ENCODE measurements around the gene DUSP5.
A peak's percentile ranks its signal among the peaks of the same experiment; 100 is the strongest.
"Not testable (repeated sequence)": the region's sequence is repeated elsewhere in the genome, so short reads cannot be mapped to it uniquely, and the experiment has no call there.

The DUSP5 gene

DNA sequence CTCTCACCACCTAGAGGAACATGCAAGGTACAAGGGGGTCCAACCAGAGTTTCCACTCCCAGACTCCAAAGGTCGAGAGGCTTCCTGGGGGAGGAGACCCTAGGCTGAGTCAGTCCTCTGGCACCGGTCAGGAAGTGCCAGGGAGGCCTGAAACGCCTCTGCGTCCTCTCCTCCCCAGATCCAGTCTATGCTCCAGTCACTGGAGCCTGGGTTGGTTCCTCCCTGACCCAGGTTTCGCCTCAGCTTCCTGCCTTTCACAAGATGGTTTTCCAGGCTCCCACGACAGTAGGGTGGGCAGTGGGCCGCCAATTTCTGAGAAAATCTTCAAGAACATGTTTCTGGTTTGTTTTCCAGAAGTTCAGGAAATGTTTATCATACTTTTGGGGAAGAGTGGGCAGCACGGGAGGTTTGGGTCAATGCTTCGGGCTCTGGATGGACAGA is 30.0 kb downstream of the DUSP5 start:
- Histone ChIP-seq H3K27me3 (ENCODE audit: low read depth) (peaks cover 13% of the 10 kb centered on the region; the same call in 1 of the 2 replicates), H3K36me3 (replicated peaks) (no peaks in the 10 kb centered on the region), H3K4me1 (no peaks in the 10 kb centered on the region), H3K4me3 (no peak overlapping the region), H3K9me3 (no peaks in the 10 kb centered on the region)
- no peak for DNase-seq (ENCODE audit: low spot score in 2 of 2)
- in situ Hi-C loops (cut with MboI; ENCODE audit: low sequenced_read_pairs), result loop anchor here (25.0 kb wide), 1 partner anchor 165 kb away; no protein-coding TSS in a partner anchor

DNA sequence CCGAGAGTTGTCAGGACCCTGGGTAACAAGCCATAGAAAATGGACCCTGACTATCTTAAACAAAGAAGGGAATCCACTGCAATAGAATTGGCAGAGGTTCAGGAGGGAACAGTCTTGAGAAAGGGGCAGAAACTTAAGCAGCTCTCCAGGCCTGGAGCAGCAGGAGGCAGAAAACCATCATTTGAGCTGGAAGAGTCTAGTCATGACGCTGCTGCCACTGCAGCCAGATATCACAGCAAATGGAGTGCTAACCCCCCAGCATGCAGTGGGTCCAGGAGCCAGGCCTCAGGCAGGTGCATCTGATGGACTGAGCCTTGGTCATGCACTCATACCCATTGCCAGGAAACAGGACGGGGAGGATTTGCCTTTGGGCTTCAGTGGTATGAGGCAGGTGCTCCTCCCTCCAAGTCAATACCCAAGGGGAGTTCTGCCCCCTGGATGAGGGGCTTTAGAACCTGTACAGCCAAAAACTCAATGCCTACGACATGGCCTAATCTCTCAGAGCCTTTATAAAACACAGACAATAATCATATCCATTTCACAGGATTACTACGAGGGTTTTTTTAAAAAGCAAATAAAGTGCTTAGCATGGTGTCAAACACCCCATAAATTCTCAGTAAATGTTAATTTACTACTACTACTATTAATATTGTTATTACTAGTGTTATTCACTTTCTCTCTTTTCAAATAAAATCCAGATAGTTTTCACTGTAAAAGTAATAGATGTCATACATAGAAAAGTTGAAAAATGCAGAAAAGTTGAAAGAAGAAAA is 30.7 kb downstream of the DUSP5 start:
- Histone ChIP-seq H3K9me3 (no peaks in the 10 kb centered on the region), H3K4me3 (no peak overlapping the region), H3K4me1 (no peaks in the 10 kb centered on the region), H3K27me3 (ENCODE audit: low read depth) (peaks cover 13% of the 10 kb centered on the region; the same call in 1 of the 2 replicates), H3K36me3 (replicated peaks) (no peaks in the 10 kb centered on the region)
- DNase-seq (ENCODE audit: low spot score in 2 of 2), result no peak
- in situ Hi-C loops (cut with MboI; ENCODE audit: low sequenced_read_pairs), result loop anchor here (25.0 kb wide), 1 partner anchor 166 kb away; no protein-coding TSS in a partner anchor

DNA sequence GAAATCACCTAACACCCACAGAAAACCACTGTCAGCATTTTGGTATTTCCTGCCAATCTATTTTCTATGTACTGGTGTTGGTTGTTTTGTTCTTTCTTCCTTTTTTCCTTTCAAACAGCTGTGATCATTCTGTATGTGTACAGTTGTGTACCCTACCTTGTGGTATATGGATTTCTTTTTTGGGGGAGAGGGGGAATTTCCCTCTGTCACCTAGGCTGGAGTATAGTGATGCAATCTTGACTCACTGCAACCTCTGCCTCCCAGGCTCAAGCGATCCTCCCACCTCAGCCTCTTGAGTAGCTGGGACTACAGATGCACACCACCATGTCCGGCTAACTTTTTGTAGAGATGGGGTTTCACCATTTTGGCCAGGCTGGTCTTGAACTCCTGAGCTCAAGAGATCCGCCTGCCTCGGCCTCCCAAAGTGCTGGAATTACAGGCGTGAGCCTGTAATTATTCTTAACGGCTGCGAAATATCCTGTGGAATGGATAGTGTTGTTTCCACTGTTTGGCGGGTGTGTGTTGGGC is 31.4 kb downstream of the DUSP5 start:
- not testable (repeated sequence) for H3K4me1 ChIP-seq; H3K4me3 ChIP-seq; H3K36me3 ChIP-seq (replicated peaks); H3K27me3 ChIP-seq (ENCODE audit: low read depth); DNase-seq (ENCODE audit: low spot score in 2 of 2); H3K9me3 ChIP-seq
- in situ Hi-C loops (cut with MboI; ENCODE audit: low sequenced_read_pairs), result loop anchor here (25.0 kb wide), 1 partner anchor 167 kb away; no protein-coding TSS in a partner anchor

DNA sequence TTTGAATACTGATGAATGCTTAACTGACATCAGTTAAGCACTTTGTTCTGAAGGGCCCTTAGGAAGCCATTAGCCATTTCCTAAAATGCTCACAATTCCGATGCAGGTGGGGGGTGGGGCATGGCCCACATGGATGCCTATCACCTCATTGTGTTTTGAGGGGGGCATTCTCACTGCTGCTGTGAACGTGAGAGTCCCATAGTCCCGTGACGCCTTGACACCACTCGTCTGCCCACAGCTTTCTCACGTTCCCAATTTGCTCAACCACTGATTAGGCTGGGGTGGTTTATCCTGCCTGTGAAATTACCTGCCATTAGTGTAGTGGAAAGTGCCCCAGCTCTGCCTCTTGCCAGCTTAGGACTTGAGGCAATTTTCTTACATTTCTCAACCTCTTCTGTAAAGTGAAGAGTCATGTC is 31.9 kb downstream of the DUSP5 start:
- Histone ChIP-seq H3K4me3 (no peak overlapping the region), H3K9me3 (no peaks in the 10 kb centered on the region), H3K4me1 (no peaks in the 10 kb centered on the region), H3K27me3 (ENCODE audit: low read depth) (peaks cover 6% of the 10 kb centered on the region), H3K36me3 (replicated peaks) (no peaks in the 10 kb centered on the region)
- in situ Hi-C loops (cut with MboI; ENCODE audit: low sequenced_read_pairs), result loop anchor here (25.0 kb wide), 1 partner anchor 167 kb away; no protein-coding TSS in a partner anchor
- DNase-seq (ENCODE audit: low spot score in 2 of 2), result no peak

DNA sequence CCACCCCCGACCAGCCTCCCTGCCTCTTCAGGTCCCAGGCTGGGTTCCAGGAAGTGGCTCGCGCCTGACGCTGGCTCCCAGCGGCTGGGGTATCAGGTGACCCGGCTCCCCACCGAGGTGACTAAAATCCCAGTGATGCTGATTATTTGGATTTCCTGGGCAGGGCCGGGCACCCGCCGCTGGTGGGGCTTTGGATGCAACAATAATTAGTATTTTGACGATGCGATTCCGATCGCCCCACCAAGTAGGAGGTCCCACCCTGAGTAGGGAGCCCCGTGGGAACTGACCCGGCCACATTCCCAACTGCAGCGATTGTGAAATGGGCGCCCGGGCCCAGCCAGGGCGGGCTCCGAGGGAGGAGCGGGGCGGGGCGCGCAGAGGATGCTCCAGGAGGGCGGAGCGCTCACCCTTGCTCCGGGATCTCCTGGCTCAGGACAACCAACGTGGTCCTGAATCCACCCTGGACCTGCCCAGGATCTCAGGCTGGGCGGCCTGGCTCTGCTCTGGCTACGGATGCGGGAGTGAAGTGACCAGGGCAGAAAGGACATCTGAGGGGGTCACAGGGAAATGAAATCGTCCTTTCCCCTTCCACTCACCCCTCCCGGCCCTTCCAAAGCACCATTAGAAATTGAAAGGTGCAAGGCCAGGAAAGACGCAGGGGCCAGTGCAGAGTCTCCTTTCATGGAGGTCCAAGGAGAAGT is 32.6 kb downstream of the DUSP5 start:
- Histone ChIP-seq H3K4me3 (no peak overlapping the region), H3K27me3 (ENCODE audit: low read depth) (peaks cover 13% of the 10 kb centered on the region), H3K9me3 (no peaks in the 10 kb centered on the region), H3K4me1 (no peaks in the 10 kb centered on the region), H3K36me3 (replicated peaks) (no peaks in the 10 kb centered on the region)
- DNase-seq (ENCODE audit: low spot score in 2 of 2), result no peak
- in situ Hi-C loops (cut with MboI; ENCODE audit: low sequenced_read_pairs), result loop anchor here (25.0 kb wide), 1 partner anchor 168 kb away; no protein-coding TSS in a partner anchor

DNA sequence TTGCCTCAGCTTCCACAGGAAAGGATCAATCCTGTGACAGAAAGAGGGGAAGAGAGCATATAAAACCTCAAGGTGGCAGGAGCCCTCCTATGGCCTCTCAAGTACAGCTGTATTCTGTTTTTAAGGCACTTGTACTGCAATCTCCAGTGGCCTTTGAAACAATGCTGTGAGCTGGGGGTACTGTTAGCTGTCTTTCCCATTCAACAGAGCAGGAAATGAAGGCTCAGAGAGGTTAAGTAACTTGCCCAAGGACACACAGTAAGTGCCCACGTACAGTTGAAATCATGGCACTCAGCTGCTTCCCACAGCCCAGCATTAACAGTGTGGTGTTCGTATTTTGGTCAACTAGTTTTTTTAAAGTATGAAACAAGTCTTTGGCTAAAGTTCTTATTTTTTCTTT is 34.0 kb downstream of the DUSP5 start:
- H3K4me3 ChIP-seq, result no peak overlapping the region
- peaks cover 21% of the 10 kb centered on the region for H3K27me3 ChIP-seq (ENCODE audit: low read depth)
- H3K9me3 ChIP-seq, result no peaks in the 10 kb centered on the region
- H3K4me1 ChIP-seq, result no peaks in the 10 kb centered on the region
- H3K36me3 ChIP-seq (replicated peaks), result no peaks in the 10 kb centered on the region
- DNase-seq (ENCODE audit: low spot score in 2 of 2), result no peak
- in situ Hi-C loops (cut with MboI; ENCODE audit: low sequenced_read_pairs), result loop anchor here (25.0 kb wide), 1 partner anchor 169 kb away; no protein-coding TSS in a partner anchor

DNA sequence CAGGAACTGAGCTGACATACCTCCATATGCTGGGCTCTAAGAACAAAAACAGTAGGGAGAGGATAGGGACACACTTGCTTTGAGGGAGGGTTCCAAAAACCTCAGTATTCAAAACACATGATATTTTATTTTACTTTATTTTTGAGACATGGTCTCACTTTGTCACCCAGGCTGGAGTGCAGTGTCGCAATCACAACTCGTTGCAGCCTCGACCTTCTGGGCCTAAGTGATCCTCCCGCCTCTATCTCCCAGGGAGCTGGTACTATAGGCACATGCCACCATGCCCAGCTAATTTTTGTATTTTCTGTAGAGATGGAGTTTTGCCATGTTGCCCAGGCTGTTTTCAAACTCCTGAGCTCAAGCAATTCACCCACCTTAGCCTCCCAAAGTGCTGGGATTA is 34.9 kb downstream of the DUSP5 start:
- DNase-seq (ENCODE audit: low spot score in 2 of 2); H3K36me3 ChIP-seq (replicated peaks); H3K4me3 ChIP-seq; H3K9me3 ChIP-seq; H3K4me1 ChIP-seq: not testable (repeated sequence)
- H3K27me3 ChIP-seq (ENCODE audit: low read depth), result peaks cover 23% of the 10 kb centered on the region
- in situ Hi-C loops (cut with MboI; ENCODE audit: low sequenced_read_pairs), result loop anchor here (25.0 kb wide), 1 partner anchor 170 kb away; no protein-coding TSS in a partner anchor

DNA sequence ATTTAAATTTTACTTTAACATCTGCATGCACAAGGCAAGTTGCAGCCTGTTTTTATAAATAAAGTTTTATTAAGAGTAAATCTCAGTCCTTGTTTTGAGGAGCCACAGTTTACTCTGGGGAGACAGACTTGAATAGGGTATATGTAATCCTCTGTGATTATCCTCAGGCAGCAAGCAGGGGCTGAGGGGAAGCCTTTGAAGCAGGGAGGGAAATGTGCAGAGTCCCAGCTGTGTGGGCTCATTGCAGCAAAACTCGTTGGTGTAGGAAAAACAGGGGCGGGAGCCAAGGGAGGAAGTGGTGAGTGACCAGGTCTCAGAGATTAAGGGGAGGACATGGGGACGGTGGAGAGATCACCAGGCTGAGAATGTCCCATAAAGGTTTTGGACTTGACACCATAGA is 35.4 kb downstream of the DUSP5 start:
- Histone ChIP-seq H3K36me3 (replicated peaks) (no peaks in the 10 kb centered on the region), H3K9me3 (no peaks in the 10 kb centered on the region), H3K4me3 (no peak overlapping the region), H3K4me1 (no peaks in the 10 kb centered on the region), H3K27me3 (ENCODE audit: low read depth) (peaks cover 27% of the 10 kb centered on the region)
- in situ Hi-C loops (cut with MboI; ENCODE audit: low sequenced_read_pairs), result loop anchor here (25.0 kb wide), 1 partner anchor 171 kb away; no protein-coding TSS in a partner anchor
- no peak for DNase-seq (ENCODE audit: low spot score in 2 of 2)

DNA sequence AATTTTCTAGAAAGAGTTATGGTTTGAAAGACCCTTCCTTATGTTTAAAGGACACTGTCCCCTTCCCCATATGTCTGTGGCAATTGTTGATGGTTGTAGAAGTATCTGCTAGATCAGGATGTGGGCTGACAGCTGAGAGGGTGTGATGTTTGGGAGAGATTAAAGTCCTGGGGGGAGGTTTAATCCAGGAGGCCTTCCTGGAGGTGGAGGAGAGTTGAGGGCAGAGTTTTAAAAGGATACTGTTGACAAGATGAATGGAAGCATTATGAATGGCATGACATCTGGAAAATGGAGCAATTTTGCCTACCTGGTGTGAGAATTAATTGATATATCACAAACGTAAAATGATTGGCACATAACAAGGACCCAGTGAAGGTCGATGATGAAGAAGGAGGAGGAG is 36.9 kb downstream of the DUSP5 start:
- DNase-seq (ENCODE audit: low spot score in 2 of 2), result no peak
- in situ Hi-C loops (cut with MboI; ENCODE audit: low sequenced_read_pairs), result loop anchor here (25.0 kb wide), 1 partner anchor 172 kb away; no protein-coding TSS in a partner anchor
- Histone ChIP-seq H3K36me3 (replicated peaks) (no peaks in the 10 kb centered on the region), H3K4me1 (no peaks in the 10 kb centered on the region), H3K27me3 (ENCODE audit: low read depth) (peaks cover 32% of the 10 kb centered on the region), H3K4me3 (no peak overlapping the region), H3K9me3 (no peaks in the 10 kb centered on the region)

DNA sequence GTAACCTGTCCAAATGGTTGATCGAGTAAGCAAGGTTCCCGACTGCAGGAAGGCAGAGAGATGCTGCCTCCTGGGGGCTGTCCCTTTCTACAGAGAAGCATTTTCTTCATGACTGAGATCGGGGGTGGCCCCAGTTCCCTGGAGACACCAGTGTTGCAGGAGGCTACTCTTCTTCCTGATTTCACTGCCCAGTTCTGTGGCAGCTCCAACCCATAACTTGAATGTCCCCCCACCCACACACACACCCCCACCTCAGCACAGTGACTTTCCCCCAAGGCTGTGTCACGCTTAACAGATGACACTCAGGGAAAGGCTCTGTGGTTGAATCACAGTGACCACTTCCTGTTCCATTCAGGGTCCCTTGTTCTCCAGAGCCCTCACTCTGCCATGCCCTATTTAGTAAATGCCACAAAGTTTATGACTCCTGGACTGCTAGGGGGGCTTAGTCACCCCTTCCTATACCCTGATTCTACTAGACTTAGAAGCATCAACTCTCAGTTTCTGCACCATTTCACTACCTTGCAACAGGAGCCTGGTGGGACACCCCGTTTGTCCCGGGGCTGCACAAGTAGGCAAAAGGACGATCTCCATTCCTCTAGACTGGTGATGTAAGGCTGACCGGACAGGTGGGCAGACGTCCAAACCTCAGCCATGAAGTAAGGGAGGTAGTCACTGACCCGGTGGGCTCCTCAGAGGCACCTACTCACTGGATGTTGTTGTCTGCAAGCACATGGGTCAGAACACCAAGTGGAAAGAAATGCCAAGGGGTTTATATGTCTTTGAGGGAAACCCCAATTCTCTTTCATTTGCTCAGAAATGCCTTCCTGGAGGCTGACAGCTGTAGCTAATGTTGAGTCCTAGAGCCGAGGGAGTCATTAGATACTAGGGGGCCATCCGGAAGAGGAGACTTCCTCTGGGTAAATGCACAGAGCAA is 38.5 kb downstream of the DUSP5 start:
- no peaks in the 10 kb centered on the region for H3K9me3 ChIP-seq
- H3K4me3 ChIP-seq, result no peak overlapping the region
- DNase-seq (ENCODE audit: low spot score in 2 of 2), result no peak
- peaks cover 36% of the 10 kb centered on the region for H3K27me3 ChIP-seq (ENCODE audit: low read depth)
- no peaks in the 10 kb centered on the region for H3K36me3 ChIP-seq (replicated peaks)
- in situ Hi-C loops (cut with MboI; ENCODE audit: low sequenced_read_pairs), result loop anchor here (25.0 kb wide), 1 partner anchor 174 kb away; no protein-coding TSS in a partner anchor
- H3K4me1 ChIP-seq, result no peaks in the 10 kb centered on the region

DNA sequence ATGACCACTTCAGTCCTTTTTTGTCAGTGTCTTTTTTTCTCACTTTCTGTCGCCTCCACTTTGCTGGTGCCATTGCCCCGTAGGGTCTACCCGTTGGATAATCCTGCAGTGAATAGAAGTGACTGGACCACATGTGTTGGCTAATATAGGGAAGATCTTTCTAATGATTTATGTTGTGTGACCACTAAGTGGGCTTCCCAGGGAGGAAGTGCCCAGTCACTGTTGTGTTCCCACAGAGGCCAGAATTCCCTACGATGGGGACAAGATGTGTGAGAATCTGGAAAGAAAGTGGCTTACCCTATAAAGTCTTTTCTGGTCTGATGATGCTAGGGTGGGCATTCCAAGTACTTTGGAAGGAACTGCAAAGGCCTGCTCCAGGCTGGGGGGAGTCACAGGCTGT is 41.4 kb downstream of the DUSP5 start:
- H3K9me3 ChIP-seq, result no peaks in the 10 kb centered on the region
- no peak overlapping the region for H3K4me3 ChIP-seq
- in situ Hi-C loops (cut with MboI; ENCODE audit: low sequenced_read_pairs), result loop anchor here (25.0 kb wide), 1 partner anchor 177 kb away; no protein-coding TSS in a partner anchor
- H3K36me3 ChIP-seq (replicated peaks), result no peaks in the 10 kb centered on the region
- DNase-seq (ENCODE audit: low spot score in 2 of 2), result no peak
- peaks cover 39% of the 10 kb centered on the region for H3K27me3 ChIP-seq (ENCODE audit: low read depth)
- H3K4me1 ChIP-seq, result no peaks in the 10 kb centered on the region

DNA sequence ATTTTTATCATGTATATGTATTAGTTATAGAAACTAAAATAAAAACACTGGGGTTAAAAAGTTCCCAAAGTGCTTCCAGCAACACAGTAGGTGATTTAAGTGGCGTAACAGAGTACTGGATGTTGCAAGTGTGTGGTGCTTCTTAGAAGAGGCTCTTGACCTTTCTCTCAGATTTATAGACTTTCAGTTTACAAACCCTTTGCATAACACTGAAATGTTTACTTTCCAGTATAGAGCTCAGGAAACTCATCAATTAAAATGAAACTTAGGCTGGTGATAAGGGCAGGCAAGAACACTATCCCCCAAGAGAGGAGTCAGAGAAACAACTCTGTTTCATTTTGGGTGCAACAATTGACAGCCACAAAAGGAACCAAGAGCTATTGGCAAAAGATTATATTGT is 42.3 kb downstream of the DUSP5 start:
- in situ Hi-C loops (cut with MboI; ENCODE audit: low sequenced_read_pairs), result loop anchor here (25.0 kb wide), 1 partner anchor 178 kb away; no protein-coding TSS in a partner anchor
- H3K9me3 ChIP-seq, result no peaks in the 10 kb centered on the region
- peaks cover 34% of the 10 kb centered on the region for H3K27me3 ChIP-seq (ENCODE audit: low read depth)
- H3K36me3 ChIP-seq (replicated peaks), result no peaks in the 10 kb centered on the region
- no peak overlapping the region for H3K4me3 ChIP-seq
- no peaks in the 10 kb centered on the region for H3K4me1 ChIP-seq
- peak in 1 of 2 experiments; percentile 24 for DNase-seq (ENCODE audit: low spot score in 2 of 2)

Measured in HAP-1 (cell line).